ENCODE measurements around the gene PRRC2B. TPM values are rescaled to one million over a fixed set of nuclear protein-coding genes. Genes with fewer than 3 reads are reported as not detected.

The PRRC2B gene
- total and polyA plus RNA-seq, 2 of the 8 experiments (the other 6 are each of a cell fraction or from before 2014, with no cell fraction given), result 37.3 to 249 TPM

DNA sequence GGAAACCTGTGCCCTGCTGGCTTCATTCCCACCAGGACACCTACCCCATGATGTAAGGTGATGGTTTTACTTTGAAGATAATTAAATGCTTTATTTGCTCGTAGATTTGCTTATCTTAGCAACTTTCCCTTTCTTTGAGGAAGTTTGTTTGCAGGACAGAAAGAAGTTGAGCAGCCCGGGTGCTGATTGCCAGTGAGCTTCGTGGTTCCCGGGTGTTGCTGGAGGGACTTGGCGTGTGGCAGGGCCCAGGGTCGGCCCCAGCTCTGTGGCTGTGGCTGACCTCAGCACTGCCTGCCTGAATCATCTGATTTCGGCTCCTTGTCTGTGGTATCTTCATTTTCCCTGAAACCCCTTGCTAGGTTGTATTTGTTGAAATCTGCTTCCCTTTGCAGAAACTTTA is 117.5 kb downstream of the PRRC2B start (continued):
- TF ChIP-seq SIN3A (conservative IDR thresholded peaks at IDR 0.05 in 1 of 2, IDR thresholded peaks at IDR 0.05 in 1 of 2; ENCODE audit: low read depth in 1 of 2, low read length in 2 of 2), result no peak

Data from H1 (cell line).